H1 (cell line): Measurements from ENCODE around the gene SPATA4. TPM values are rescaled to one million over a fixed set of nuclear protein-coding genes. Genes with fewer than 3 reads are reported as not detected.

Experiments used
- CTCF ChIA-PET: fragments of 300-600 bp; sonication (Branson Sonifier 250); formaldehyde crosslinking; loops from one replicate; lab custom pipeline; 2021; ENCODE audit not compliant: partially characterized antibody; lab: Charles Lee
- POLR2A ChIA-PET: fragments of 300-600 bp; sonication (Branson Sonifier 250); formaldehyde crosslinking; loops from one replicate; lab custom pipeline; 2021; ENCODE audit warnings: inconsistent platforms; ENCODE audit not compliant: partially characterized antibody; lab: Charles Lee
- DNase-seq, 2 experiments: peaks; one replicate each; pipeline versions ENCODE4 v3.0.0 to v3.0.0-alpha.2; 2010 to 2022; ENCODE audit warnings: low spot score in 2 of 2, low read depth in 1 of 2, mixed read lengths in 1 of 2
- FAIRE-seq: peaks from 2 replicates; lab custom pipeline; 2011; peaks lifted over from hg19 to GRCh38; lab: Jason Lieb, UNC
- H2AFZ ChIP-seq: 2 replicates; pipeline ENCODE4 v1.8.1; 2012; ENCODE audit warnings: low read length, inconsistent platforms
- H2AK5ac ChIP-seq: 2 replicates; pipeline ENCODE4 v1.6.1; 2013; ENCODE audit warnings: low read depth, low read length
- H2BK120ac ChIP-seq: replicated peaks from 2 replicates; pipeline ENCODE3; 2013; ENCODE audit warnings: low read depth, low read length, inconsistent platforms
- H2BK12ac ChIP-seq: 2 replicates; pipeline ENCODE4 v1.6.1; 2013; ENCODE audit warnings: low read depth, low read length
- H2BK15ac ChIP-seq: 2 replicates; pipeline ENCODE4 v1.6.1; 2013; ENCODE audit warnings: low read length
- H2BK20ac ChIP-seq: 2 replicates; pipeline ENCODE4 v1.6.1; 2013; ENCODE audit warnings: low read length
- H2BK5ac ChIP-seq: 2 replicates; pipeline ENCODE4 v1.6.1; 2013; ENCODE audit warnings: low read depth, low read length
- H3K14ac ChIP-seq: 2 replicates; pipeline ENCODE4 v1.6.1; 2013; ENCODE audit warnings: inconsistent platforms; ENCODE audit not compliant: insufficient read length
- H3K18ac ChIP-seq: 2 replicates; pipeline ENCODE4 v1.6.1; 2013; ENCODE audit warnings: low read length; ENCODE audit errors: extremely low read depth
- H3K23ac ChIP-seq: 2 replicates; pipeline ENCODE4 v1.6.1; 2013; ENCODE audit warnings: inconsistent platforms; ENCODE audit not compliant: insufficient read length
- H3K23me2 ChIP-seq: 2 replicates; pipeline ENCODE4 v1.6.1; 2013; ENCODE audit warnings: low read depth, low read length
- H3K27ac ChIP-seq: 2 replicates; pipeline ENCODE4 v1.6.1; 2011; ENCODE audit warnings: low read depth, low read length, inconsistent platforms
- H3K27me3 ChIP-seq, 4 experiments: replicated peaks in 1 of 4; 1 replicate in 1 of 4; 2 replicates in 3 of 4; pipeline versions ENCODE4 v1.6.1 to v1.8.1; 2011 to 2013; ENCODE audit warnings: low read length in 3 of 4, mild to moderate bottlenecking in 3 of 4, inconsistent platforms in 2 of 4, mixed read lengths in 2 of 4, moderate library complexity in 1 of 4; ENCODE audit not compliant: control insufficient read depth in 3 of 4, insufficient read depth in 3 of 4; ENCODE audit errors: extremely low read depth in 1 of 4
- H3K36me3 ChIP-seq, 4 experiments: 2 replicates each; pipeline versions ENCODE4 v1.6.1 to v1.8.1; 2011 to 2013; ENCODE audit warnings: mild to moderate bottlenecking in 4 of 4, low read length in 3 of 4, moderate library complexity in 2 of 4, control low read depth in 1 of 4, inconsistent platforms in 1 of 4; ENCODE audit not compliant: insufficient read depth in 4 of 4, control insufficient read depth in 2 of 4
- H3K4ac ChIP-seq: replicated peaks from 2 replicates; pipeline ENCODE3; 2013; ENCODE audit warnings: low read length, low read depth, mixed read lengths, inconsistent platforms; ENCODE audit not compliant: insufficient read length
- H3K4me1 ChIP-seq, 4 experiments: replicated peaks in 1 of 4; 1 replicate in 1 of 4; 2 replicates in 3 of 4; pipeline versions ENCODE4 v1.6.1 to v1.8.1; 2011 to 2013; ENCODE audit warnings: low read length in 3 of 4, inconsistent platforms in 2 of 4, mixed read lengths in 1 of 4; ENCODE audit not compliant: insufficient read depth in 4 of 4, control insufficient read depth in 3 of 4
- H3K4me2 ChIP-seq, 2 experiments: 2 replicates each; pipeline versions ENCODE4 v1.6.1 to v1.8.1; 2011 to 2013; ENCODE audit warnings: low read depth in 2 of 2, low read length in 2 of 2, control low read depth in 1 of 2, inconsistent platforms in 1 of 2, mild to moderate bottlenecking in 1 of 2; ENCODE audit not compliant: insufficient read depth in 1 of 2
- H3K4me3 ChIP-seq, 4 experiments: fragments of 200-600, 300-600 bp in 1 of 4; sonication (generic), shearing (Covaris generic), sonication (Bioruptor Twin) in 1 of 4; 2 replicates each; pipeline versions ENCODE4 v1.5.1 to v1.8.1; 2011 to 2016; ENCODE audit warnings: low read length in 4 of 4, low read depth in 3 of 4, control low read depth in 2 of 4, inconsistent platforms in 2 of 4, mild to moderate bottlenecking in 2 of 4, mixed read lengths in 1 of 4, moderate library complexity in 1 of 4; ENCODE audit not compliant: insufficient read depth in 2 of 4; ENCODE audit errors: extremely low read depth in 1 of 4
- H3K56ac ChIP-seq: replicated peaks from 2 replicates; pipeline ENCODE3; 2013; ENCODE audit warnings: low read depth, mild to moderate bottlenecking, mixed read lengths, low read length, inconsistent platforms; ENCODE audit not compliant: insufficient read length
- H3K79me1 ChIP-seq: 2 replicates; pipeline ENCODE4 v1.6.1; 2013; ENCODE audit warnings: low read depth, low read length, control low read depth
- H3K79me2 ChIP-seq, 2 experiments: 2 replicates each; pipeline versions ENCODE4 v1.6.1 to v1.8.1; 2012 to 2013; ENCODE audit warnings: low read length in 2 of 2, mild to moderate bottlenecking in 2 of 2, inconsistent platforms in 1 of 2; ENCODE audit not compliant: insufficient read depth in 2 of 2, control insufficient read depth in 1 of 2
- H3K9ac ChIP-seq, 4 experiments: replicated peaks in 1 of 4; 1 replicate in 1 of 4; 2 replicates in 3 of 4; pipeline versions ENCODE4 v1.6.1 to v1.8.1; 2011 to 2013; ENCODE audit warnings: low read depth in 3 of 4, low read length in 3 of 4, control low read depth in 2 of 4, mild to moderate bottlenecking in 2 of 4, moderate library complexity in 2 of 4, inconsistent platforms in 1 of 4; ENCODE audit errors: extremely low read depth in 1 of 4
- H3K9me3 ChIP-seq, 2 experiments: 2 replicates each; pipeline versions ENCODE4 v1.6.1 to v1.8.1; 2012 to 2013; ENCODE audit warnings: mild to moderate bottlenecking in 2 of 2, moderate library complexity in 2 of 2, control low read depth in 1 of 2, inconsistent platforms in 1 of 2, low read depth in 1 of 2, low read length in 1 of 2, mixed read lengths in 1 of 2; ENCODE audit not compliant: insufficient read depth in 2 of 2
- H4K20me1 ChIP-seq, 2 experiments: replicated peaks in 1 of 2; 2 replicates each; pipeline versions ENCODE3 to v1.8.1; 2011 to 2013; ENCODE audit warnings: inconsistent platforms in 2 of 2, low read length in 2 of 2, mild to moderate bottlenecking in 1 of 2; ENCODE audit not compliant: insufficient read depth in 2 of 2, control insufficient read depth in 1 of 2
- H4K5ac ChIP-seq: 2 replicates; pipeline ENCODE4 v1.6.1; 2013; ENCODE audit warnings: low read length, low read depth, mixed read lengths, inconsistent platforms; ENCODE audit not compliant: insufficient read length
- H4K8ac ChIP-seq: 2 replicates; pipeline ENCODE4 v1.8.0; 2013; ENCODE audit warnings: mild to moderate bottlenecking, moderate library complexity, low read length, inconsistent platforms; ENCODE audit not compliant: insufficient read depth; ENCODE audit errors: extremely low read depth
- H4K91ac ChIP-seq: replicated peaks from 2 replicates; pipeline ENCODE3; 2013; ENCODE audit warnings: low read length, mixed read lengths, inconsistent platforms; ENCODE audit not compliant: insufficient read length
- BRCA1 ChIP-seq: IDR thresholded peaks from 2 replicates; pipeline ENCODE4 v1.6.1; 2012; ENCODE audit warnings: low read depth, low read length, improper control_type of control experiment
- EGR1 ChIP-seq: IDR thresholded peaks from 2 replicates; pipeline ENCODE4 v1.6.1; 2011; ENCODE audit warnings: low read depth, low read length, borderline replicate concordance
- EP300 ChIP-seq, 2 experiments: IDR thresholded peaks; 1 replicate in 1 of 2; 2 replicates in 1 of 2; pipeline ENCODE4 v1.6.1; 2011 to 2012; ENCODE audit warnings: low read depth in 2 of 2, low read length in 2 of 2, mild to moderate bottlenecking in 2 of 2, borderline replicate concordance in 1 of 2, inconsistent platforms in 1 of 2, moderate library complexity in 1 of 2
- FOSL1 ChIP-seq: IDR thresholded peaks from 2 replicates; pipeline ENCODE4 v1.6.1; 2011; ENCODE audit warnings: mild to moderate bottlenecking, low read depth, low read length, moderate library complexity; ENCODE audit not compliant: insufficient read depth
- GABPA ChIP-seq: IDR thresholded peaks from 2 replicates; pipeline ENCODE4 v1.6.1; 2011; ENCODE audit warnings: mild to moderate bottlenecking, low read length, moderate library complexity, borderline replicate concordance; ENCODE audit not compliant: insufficient read depth
- JUN ChIP-seq: IDR thresholded peaks from 2 replicates; pipeline ENCODE4 v1.6.1; 2011; ENCODE audit warnings: low read depth, mild to moderate bottlenecking, improper control_type of control experiment, low read length
- PHF8 ChIP-seq: fragments of 200-600 bp; sonication (generic); conservative IDR thresholded peaks from 2 replicates; pipeline ENCODE4 v1.7.1; 2012; ENCODE audit warnings: low read depth, mild to moderate bottlenecking, inconsistent platforms, low read length, moderate library complexity
- SP1 ChIP-seq: IDR thresholded peaks from 2 replicates; pipeline ENCODE4 v1.6.1; 2011; ENCODE audit warnings: low read depth, low read length
- SUZ12 ChIP-seq: fragments of 200-600 bp; sonication (generic); IDR thresholded peaks from 2 replicates; pipeline ENCODE4 v1.6.1; 2012; ENCODE audit warnings: mild to moderate bottlenecking, inconsistent platforms, low read length, moderate library complexity, mixed read lengths
- TBP ChIP-seq: IDR thresholded peaks from 2 replicates; pipeline ENCODE4 v1.6.1; 2011; ENCODE audit warnings: low read depth, low read length, improper control_type of control experiment
- WGBS, 2 experiments: shearing (Covaris generic) in 1 of 2; methylation state at CpG; one replicate each; pipeline versions ENCODE4 v1.1.6 to v1.1.7; 2013 to 2015; ENCODE audit warnings: low lambda C conversion rate in 2 of 2, mixed read lengths in 2 of 2, inconsistent platforms in 1 of 2, low coverage in 1 of 2, missing lambda C conversion rate in 1 of 2; ENCODE audit not compliant: insufficient replicate concordance in 2 of 2, insufficient coverage in 1 of 2, insufficient read length in 1 of 2; ENCODE audit errors: extremely low coverage in 1 of 2, missing lambda C conversion rate in 1 of 2; 5-methylcytosine and 5-hydroxymethylcytosine counted together
- polyA plus RNA-seq, 7 experiments: library from polyadenylated mRNA; depleted of rRNA in 3 of 7; stranded (reverse) in 5 of 7; unstranded in 2 of 7; fragments of >200 nt in 5 of 7; fragments of 200-250 nt in 2 of 7; gene quantifications; 1 replicate in 5 of 7; 2 replicates in 1 of 7; 4 replicates in 1 of 7; pipeline versions ENCODE4 v1.2.1 to v1.2.3, GENCODE V29; 2011 to 2013; ENCODE audit warnings: missing spikeins in 2 of 7, mixed read lengths in 2 of 7
- total RNA-seq: library from RNA; stranded (reverse); fragmentation: NEBNext Ultra II Directional; extraction: Animal tissue kit (Norgen Biotek cat#: 25700); gene quantifications from 2 replicates; pipeline ENCODE4 v1.2.1, GENCODE V29; 2021
- TF ChIP-seq, protein P1 (sequence below): IDR thresholded peaks from 2 replicates; pipeline ENCODE4 v1.6.1; 2011; ENCODE audit warnings: low read length, improper control_type of control experiment

SPATA4 gene
- total and polyA plus RNA-seq, 2 of the 8 experiments (the other 6 are each of a cell fraction or from before 2014, with no cell fraction given): not detected

DNA sequence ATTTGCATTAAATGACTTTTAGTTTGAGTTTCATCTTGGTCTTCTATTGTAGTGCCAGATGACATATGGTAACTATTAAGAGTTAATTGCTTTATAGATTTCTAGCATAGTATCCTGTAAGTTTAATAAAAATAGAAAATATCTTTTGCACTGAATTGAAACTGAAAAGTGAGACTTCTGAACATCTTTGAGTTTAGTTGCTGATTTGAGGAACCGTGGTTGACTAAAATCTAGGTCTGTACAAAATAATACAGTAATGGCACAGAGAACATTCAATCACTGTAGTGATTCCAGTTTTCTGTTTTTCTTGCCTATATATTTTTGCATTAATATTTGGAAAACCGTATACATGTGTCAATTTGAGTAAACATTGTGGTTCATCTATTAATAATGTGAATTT lies 60.7 kb downstream of the SPATA4 start:
- H3K18ac ChIP-seq: no peak overlapping the region
- CTCF ChIA-PET: no interaction called here
- no peak overlapping the region for H2AFZ ChIP-seq
- H3K27me3 ChIP-seq: no peaks in the 10 kb centered on the region
- FAIRE-seq (no peak), DNase-seq (no peak)
- H4K8ac ChIP-seq: no peak overlapping the region
- no peak overlapping the region for H3K9ac ChIP-seq
- WGBS, 2 experiments: 91% methylated on average over 2 of the region's 2 CpGs; no CpG with 5 or more reads in 1 of the 2 experiments
- H3K23me2 ChIP-seq: no peaks in the 10 kb centered on the region
- H3K23ac ChIP-seq: no peak overlapping the region
- no peak overlapping the region for H2BK12ac ChIP-seq
- no peaks in the 10 kb centered on the region for H4K20me1 ChIP-seq
- no peak overlapping the region for H4K91ac ChIP-seq
- H2BK15ac ChIP-seq: no peak overlapping the region
- no peak overlapping the region for H2BK5ac ChIP-seq
- H3K36me3 ChIP-seq: no peaks in the 10 kb centered on the region
- no peak overlapping the region for H3K14ac ChIP-seq
- no peak overlapping the region for H3K4ac ChIP-seq
- no peak overlapping the region for H2BK120ac ChIP-seq
- POLR2A ChIA-PET: no interaction called here
- H3K9me3 ChIP-seq: no peaks in the 10 kb centered on the region
- no peaks in the 10 kb centered on the region for H3K79me1 ChIP-seq
- H3K4me2 ChIP-seq: no peak overlapping the region
- no peak overlapping the region for H3K56ac ChIP-seq
- no peak overlapping the region for H3K27ac ChIP-seq
- no peaks in the 10 kb centered on the region for H3K4me1 ChIP-seq
- H2BK20ac ChIP-seq: no peak overlapping the region
- no peaks in the 10 kb centered on the region for H3K79me2 ChIP-seq
- no peak overlapping the region for H2AK5ac ChIP-seq
- no peak overlapping the region for H4K5ac ChIP-seq
- H3K4me3 ChIP-seq: no peak overlapping the region
- no peak for TF ChIP-seq SUZ12
- TF ChIP-seq EGR1: no peak
- TF ChIP-seq BRCA1: no peak
- TF ChIP-seq TBP: no peak
- no peak for TF ChIP-seq PHF8
- TF ChIP-seq FOSL1: no peak
- TF ChIP-seq, protein P1, sequence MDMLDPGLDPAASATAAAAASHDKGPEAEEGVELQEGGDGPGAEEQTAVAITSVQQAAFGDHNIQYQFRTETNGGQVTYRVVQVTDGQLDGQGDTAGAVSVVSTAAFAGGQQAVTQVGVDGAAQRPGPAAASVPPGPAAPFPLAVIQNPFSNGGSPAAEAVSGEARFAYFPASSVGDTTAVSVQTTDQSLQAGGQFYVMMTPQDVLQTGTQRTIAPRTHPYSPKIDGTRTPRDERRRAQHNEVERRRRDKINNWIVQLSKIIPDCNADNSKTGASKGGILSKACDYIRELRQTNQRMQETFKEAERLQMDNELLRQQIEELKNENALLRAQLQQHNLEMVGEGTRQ: no peak
- TF ChIP-seq GABPA: no peak
- TF ChIP-seq SP1: no peak
- no peak for TF ChIP-seq JUN
- no peak for TF ChIP-seq EP300 (IDR thresholded peaks at IDR 0.05; ENCODE audit: borderline replicate concordance in 1 of 2, low read depth in 2 of 2, low read length in 2 of 2)
